HepG2 (cell line): ENCODE results near the gene SRD5A3. TPM values are rescaled to one million over a fixed set of nuclear protein-coding genes. Genes with fewer than 3 reads are reported as not detected.
A peak's percentile ranks its signal among the peaks of the same experiment; 100 is the strongest.

Source experiments
- AGO2 ChIP-seq: fragments of 200-400 bp; formaldehyde crosslinking; optimal IDR thresholded peaks from 2 replicates; pipeline ENCODE3; 2017; ENCODE audit warnings: mild to moderate bottlenecking, low read depth, low read length, moderate library complexity
- ATF5 ChIP-seq: sonication (generic); formaldehyde crosslinking; IDR thresholded peaks from 2 replicates; pipeline ENCODE4 v1.4.0; 2020; ENCODE audit warnings: mild to moderate bottlenecking, low read depth, missing genetic modification reagents
- BRD4 ChIP-seq: sonication (generic); formaldehyde crosslinking; IDR thresholded peaks from 2 replicates; pipeline ENCODE4 v1.4.0; 2020; ENCODE audit warnings: missing genetic modification reagents
- CHD4 ChIP-seq: fragments of 200-600 bp; sonication (generic); IDR thresholded peaks from 2 replicates; pipeline ENCODE4 v1.7.0; 2017; ENCODE audit warnings: mild to moderate bottlenecking, low read length, borderline replicate concordance
- ETV6 ChIP-seq: sonication (generic); formaldehyde crosslinking; conservative IDR thresholded peaks from 2 replicates; pipeline ENCODE4 v1.4.0; 2020; ENCODE audit warnings: missing genetic modification reagents
- FUBP1 ChIP-seq: sonication (generic); formaldehyde crosslinking; IDR thresholded peaks from 2 replicates; pipeline ENCODE4 v1.5.1; 2020; ENCODE audit warnings: missing genetic modification reagents, mild to moderate bottlenecking, borderline replicate concordance
- GABPB1 ChIP-seq: IDR thresholded peaks from 2 replicates; pipeline ENCODE4 v1.6.1; 2016; ENCODE audit warnings: mild to moderate bottlenecking, missing genetic modification reagents, moderate library complexity, missing compliant biosample characterization
- HNRNPLL ChIP-seq: fragments of 200-400 bp; formaldehyde crosslinking; IDR thresholded peaks from 2 replicates; pipeline ENCODE4 v1.6.1; 2017; ENCODE audit warnings: mild to moderate bottlenecking, low read depth, low read length; ENCODE audit not compliant: poor library complexity, severe bottlenecking
- KLF6 ChIP-seq: IDR thresholded peaks from 2 replicates; pipeline ENCODE4 v1.8.0; 2016; ENCODE audit warnings: missing biosample characterization, missing genetic modification reagents
- MIXL1 ChIP-seq: IDR thresholded peaks from 2 replicates; pipeline ENCODE4 v1.6.1; 2016
- MTERF4 ChIP-seq: sonication (generic); formaldehyde crosslinking; IDR thresholded peaks from 2 replicates; pipeline ENCODE4 v1.8.0; 2023; ENCODE audit warnings: mild to moderate bottlenecking, missing genetic modification reagents
- PPARG ChIP-seq: conservative IDR thresholded peaks from 2 replicates; pipeline ENCODE4 v1.6.1; 2016; ENCODE audit warnings: missing biosample characterization, missing genetic modification reagents
- RORA ChIP-seq: sonication (generic); formaldehyde crosslinking; IDR thresholded peaks from 2 replicates; pipeline ENCODE4 v1.5.0; 2020; ENCODE audit warnings: mild to moderate bottlenecking, missing genetic modification reagents, moderate library complexity
- SOX13 ChIP-seq, 3 experiments: fragments of 450-650 bp in 1 of 3; sonication (generic) in 1 of 3; formaldehyde crosslinking in 1 of 3; IDR thresholded peaks in 2 of 3; conservative IDR thresholded peaks in 1 of 3; 2 replicates each; pipeline versions ENCODE4 v1.5.0 to v1.6.1; 2016 to 2020; ENCODE audit warnings: antibody characterized with exemption in 1 of 3, mild to moderate bottlenecking in 1 of 3, missing compliant biosample characterization in 1 of 3, missing genetic modification reagents in 1 of 3, moderate library complexity in 1 of 3
- THAP11 ChIP-seq: IDR thresholded peaks from 2 replicates; pipeline ENCODE4 v1.6.1; 2016; ENCODE audit warnings: missing biosample characterization, missing genetic modification reagents
- THYN1 ChIP-seq: sonication (generic); formaldehyde crosslinking; IDR thresholded peaks from 2 replicates; pipeline ENCODE4 v1.8.1; 2023; ENCODE audit warnings: low read depth, mild to moderate bottlenecking, moderate library complexity, missing genetic modification reagents, borderline replicate concordance
- ZBTB4 ChIP-seq: sonication (generic); formaldehyde crosslinking; IDR thresholded peaks from 2 replicates; pipeline ENCODE4 v1.4.0; 2020; ENCODE audit warnings: missing genetic modification reagents, mild to moderate bottlenecking, borderline replicate concordance
- ZNF136 ChIP-seq: sonication (generic); formaldehyde crosslinking; IDR thresholded peaks from 2 replicates; pipeline ENCODE4 v1.8.1; 2022; ENCODE audit warnings: low read depth, mild to moderate bottlenecking, moderate library complexity, missing genetic modification reagents
- polyA plus RNA-seq, 8 experiments: library from polyadenylated mRNA; depleted of rRNA in 3 of 8; stranded (reverse) in 7 of 8; unstranded in 1 of 8; fragments of >200 nt; fragmentation: Illumina TruSeq in 4 of 8; extraction: Trizol in 4 of 8; gene quantifications; 2 replicates each; pipeline versions ENCODE4 v1.2.1 to v1.2.3, GENCODE V29; 2011 to 2016; ENCODE audit warnings: low read depth in 4 of 8, missing spikeins in 1 of 8, mixed read lengths in 1 of 8; ENCODE audit not compliant: insufficient read depth in 1 of 8
- total RNA-seq, 5 experiments: library from RNA; depleted of rRNA; stranded (reverse); fragments of >200 nt; fragmentation: Illumina TruSeq; extraction: Trizol; gene quantifications; 2 replicates each; pipeline ENCODE4 v1.2.3, GENCODE V29; 2016; ENCODE audit warnings: low read depth in 1 of 5

SRD5A3 gene
- total and polyA plus RNA-seq, 2 of the 13 experiments (the other 11 are each of a cell fraction or from before 2014, with no cell fraction given): 12.4 to 18.4 TPM

GRCh38 chr4:55345980-55346850 is at the start of gene SRD5A3 (continued):
- TF ChIP-seq SOX13 (IDR thresholded peaks at IDR 0.05) (no peak), SOX13 (CRISPR knock-in tag; conservative IDR thresholded peaks at IDR 0.05 in 1 of 2, IDR thresholded peaks at IDR 0.05 in 1 of 2) (peak in 1 of 2 experiments; percentile 21; a peak in 1 of 4 replicates), ZBTB4 (CRISPR knock-in tag) (no peak), MIXL1 (CRISPR knock-in tag) (no peak), ZNF136 (CRISPR knock-in tag) (no peak), RORA (CRISPR knock-in tag) (no peak), BRD4 (no peak; the same call in 1 of the 2 replicates), THYN1 (CRISPR knock-in tag) (no peak), HNRNPLL (peak; percentile 99), CHD4 (no peak), MTERF4 (CRISPR knock-in tag) (peak; percentile 83; the same call in 1 of the 2 replicates), AGO2 (peak; percentile 36), FUBP1 (CRISPR knock-in tag) (no peak), THAP11 (CRISPR knock-in tag) (no peak; the same call in 1 of the 2 replicates), GABPB1 (CRISPR knock-in tag) (peak; percentile 71; the same call in 1 of the 2 replicates), PPARG (peak; percentile 81; the same call in 1 of the 2 replicates), ETV6 (CRISPR knock-in tag) (no peak), ATF5 (no peak), KLF6 (CRISPR knock-in tag) (peak; percentile 69; the same call in 1 of the 2 replicates)
